WTC11 (cell line): ENCODE results near the gene FGF8. TPM values are rescaled to one million over a fixed set of nuclear protein-coding genes. Genes with fewer than 3 reads are reported as not detected.

Experiments used
- ATAC-seq: fragments of 200-7000 bp; cut with Tn5 transposase; 2 replicates; pipeline ENCODE4 v1.10.0; 2021; ENCODE audit warnings: mild to moderate bottlenecking, moderate library complexity
- CTCF ChIA-PET: fragments of 300-600 bp; sonication (Branson Sonifier 250); formaldehyde crosslinking; loops from one replicate; lab custom pipeline; 2021; ENCODE audit warnings: antibody characterized with exemption; lab: Charles Lee
- POLR2A ChIA-PET: fragments of 350-600 bp; sonication (Branson Sonifier 250); formaldehyde crosslinking; loops from one replicate; lab custom pipeline; 2021; ENCODE audit warnings: antibody characterized with exemption; lab: Charles Lee
- DNase-seq: peaks from one replicate; pipeline ENCODE4 v3.0.0; 2021; ENCODE audit warnings: low spot score
- H3K27ac Mint-ChIP-seq: 2 replicates; pipeline ENCODE4 v1.8.0; 2021; ENCODE audit warnings: mixed read lengths
- H3K27me3 Mint-ChIP-seq: 2 replicates; pipeline ENCODE4 v1.8.0; 2021; ENCODE audit warnings: low read depth, mild to moderate bottlenecking, moderate library complexity, mixed read lengths
- H3K36me3 Mint-ChIP-seq: 2 replicates; pipeline ENCODE4 v1.8.0; 2021; ENCODE audit warnings: mixed read lengths
- H3K4me1 Mint-ChIP-seq: 2 replicates; pipeline ENCODE4 v1.8.0; 2022; ENCODE audit warnings: mixed read lengths
- H3K4me3 Mint-ChIP-seq: 2 replicates; pipeline ENCODE4 v1.8.0; 2021; ENCODE audit warnings: mild to moderate bottlenecking, moderate library complexity, mixed read lengths
- H3K9me3 Mint-ChIP-seq: 2 replicates; pipeline ENCODE4 v1.8.0; 2021; ENCODE audit warnings: mixed read lengths
- CREM ChIP-seq: sonication (generic); formaldehyde crosslinking; IDR thresholded peaks from 2 replicates; pipeline ENCODE4 v1.8.1; 2022; ENCODE audit warnings: mild to moderate bottlenecking, missing genetic modification reagents, moderate library complexity
- GRHL2 ChIP-seq: fragments of 250-450 bp; sonication (Bioruptor Pico); IDR thresholded peaks from 2 replicates; pipeline ENCODE4 v1.8.0; 2022; ENCODE audit warnings: mild to moderate bottlenecking, moderate library complexity; ENCODE audit not compliant: insufficient replicate concordance, severe bottlenecking
- IRF2 ChIP-seq: sonication (generic); formaldehyde crosslinking; IDR thresholded peaks from 2 replicates; pipeline ENCODE4 v1.8.0; 2022; ENCODE audit warnings: low read depth, missing genetic modification reagents, borderline replicate concordance
- JUN ChIP-seq: sonication (generic); formaldehyde crosslinking; IDR thresholded peaks from 2 replicates; pipeline ENCODE4 v1.8.0; 2023; ENCODE audit warnings: mild to moderate bottlenecking, missing genetic modification reagents
- MXD4 ChIP-seq: fragments of 250-450 bp; sonication (Bioruptor Pico); IDR thresholded peaks from 2 replicates; pipeline ENCODE4 v1.8.0; 2021; ENCODE audit warnings: mild to moderate bottlenecking, moderate library complexity, borderline replicate concordance
- NFATC4 ChIP-seq: fragments of 250-450 bp; sonication (Bioruptor Pico); IDR thresholded peaks from 2 replicates; pipeline ENCODE4 v1.9.0; 2021; ENCODE audit warnings: mild to moderate bottlenecking
- PRRX2 ChIP-seq: fragments of 250-450 bp; sonication (Bioruptor Pico); IDR thresholded peaks from 2 replicates; pipeline ENCODE4 v1.8.0; 2021; ENCODE audit warnings: mild to moderate bottlenecking
- SOX15 ChIP-seq: fragments of 250-450 bp; sonication (Bioruptor Pico); IDR thresholded peaks from 2 replicates; pipeline ENCODE4 v1.9.0; 2021; ENCODE audit warnings: mild to moderate bottlenecking
- SP1 ChIP-seq: sonication (generic); formaldehyde crosslinking; conservative IDR thresholded peaks from 2 replicates; pipeline ENCODE4 v1.8.1; 2022; ENCODE audit warnings: missing genetic modification reagents
- TEAD1 ChIP-seq: sonication (generic); formaldehyde crosslinking; IDR thresholded peaks from 2 replicates; pipeline ENCODE4 v1.8.0; 2022; ENCODE audit warnings: mild to moderate bottlenecking, missing genetic modification reagents
- USF2 ChIP-seq: sonication (generic); formaldehyde crosslinking; IDR thresholded peaks from 2 replicates; pipeline ENCODE4 v1.8.1; 2023; ENCODE audit warnings: mild to moderate bottlenecking, missing genetic modification reagents, moderate library complexity
- ZNF121 ChIP-seq: sonication (generic); formaldehyde crosslinking; IDR thresholded peaks from 2 replicates; pipeline ENCODE4 v1.8.0; 2023; ENCODE audit warnings: missing genetic modification reagents
- total RNA-seq: library from RNA; stranded (reverse); gene quantifications from 3 replicates; pipeline ENCODE4 v1.2.3, GENCODE V29; 2021
- TF ChIP-seq, protein P1 (sequence below): sonication (generic); formaldehyde crosslinking; IDR thresholded peaks from 2 replicates; pipeline ENCODE4 v1.8.1; 2022; ENCODE audit warnings: low read depth, missing genetic modification reagents, borderline replicate concordance
- TF ChIP-seq, protein P2 (sequence below): fragments of 250-450 bp; sonication (Bioruptor Pico); IDR thresholded peaks from 2 replicates; pipeline ENCODE4 v1.9.0; 2021; ENCODE audit warnings: mild to moderate bottlenecking
- TF ChIP-seq, protein P3 (sequence below): sonication (generic); formaldehyde crosslinking; IDR thresholded peaks from 2 replicates; pipeline ENCODE4 v1.8.0; 2022; ENCODE audit warnings: mild to moderate bottlenecking, missing genetic modification reagents

The FGF8 gene
- total RNA-seq, 1 experiment from 2014 or later, result 28.9 TPM

DNA sequence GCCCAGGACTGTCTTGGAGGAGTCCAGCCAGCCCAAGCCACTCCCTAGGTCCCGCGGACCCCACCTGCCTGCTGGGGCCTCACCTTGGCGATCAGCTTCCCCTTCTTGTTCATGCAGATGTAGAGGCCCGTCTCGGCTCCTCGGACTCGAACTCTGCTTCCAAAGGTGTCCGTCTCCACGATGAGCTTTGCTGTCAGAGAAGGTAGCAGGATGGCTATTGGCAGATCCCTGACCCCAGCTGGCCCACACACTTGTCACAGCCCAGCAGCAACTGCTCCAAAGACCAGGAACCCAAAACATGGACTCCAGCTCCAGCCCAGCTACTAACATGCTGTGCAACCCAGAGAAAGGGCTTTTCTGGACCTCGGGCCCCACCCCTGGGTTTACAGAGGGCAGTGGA, 4.5 kb downstream of the FGF8 start:
- H3K9me3 Mint-ChIP-seq, result no peaks in the 10 kb centered on the region
- ATAC-seq, result no peak
- H3K27ac Mint-ChIP-seq, result no peak overlapping the region
- peaks cover 35% of the 10 kb centered on the region for H3K4me1 Mint-ChIP-seq
- no peak overlapping the region for H3K4me3 Mint-ChIP-seq
- peaks cover 42% of the 10 kb centered on the region for H3K27me3 Mint-ChIP-seq
- ChIA-PET CTCF (interaction anchor here (0.6 to 8.3 kb wide), 6 partner anchors 11 to 168 kb away, joined by 3 to 110 read pairs (median 4); partner anchors contain the start of gene NPM3), POLR2A (interaction anchor here (2.5 kb wide), 1 partner anchor 12 kb away, joined by 8 read pairs; no protein-coding TSS in a partner anchor)
- H3K36me3 Mint-ChIP-seq, result no peaks in the 10 kb centered on the region
- no peak for DNase-seq
- TF ChIP-seq, protein P1, sequence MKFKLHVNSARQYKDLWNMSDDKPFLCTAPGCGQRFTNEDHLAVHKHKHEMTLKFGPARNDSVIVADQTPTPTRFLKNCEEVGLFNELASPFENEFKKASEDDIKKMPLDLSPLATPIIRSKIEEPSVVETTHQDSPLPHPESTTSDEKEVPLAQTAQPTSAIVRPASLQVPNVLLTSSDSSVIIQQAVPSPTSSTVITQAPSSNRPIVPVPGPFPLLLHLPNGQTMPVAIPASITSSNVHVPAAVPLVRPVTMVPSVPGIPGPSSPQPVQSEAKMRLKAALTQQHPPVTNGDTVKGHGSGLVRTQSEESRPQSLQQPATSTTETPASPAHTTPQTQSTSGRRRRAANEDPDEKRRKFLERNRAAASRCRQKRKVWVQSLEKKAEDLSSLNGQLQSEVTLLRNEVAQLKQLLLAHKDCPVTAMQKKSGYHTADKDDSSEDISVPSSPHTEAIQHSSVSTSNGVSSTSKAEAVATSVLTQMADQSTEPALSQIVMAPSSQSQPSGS, result no peak
- TF ChIP-seq CREM (CRISPR knock-in tag), result no peak
- TF ChIP-seq SP1 (CRISPR knock-in tag), result no peak
- TF ChIP-seq, all 79 proteins: peak for 0

DNA sequence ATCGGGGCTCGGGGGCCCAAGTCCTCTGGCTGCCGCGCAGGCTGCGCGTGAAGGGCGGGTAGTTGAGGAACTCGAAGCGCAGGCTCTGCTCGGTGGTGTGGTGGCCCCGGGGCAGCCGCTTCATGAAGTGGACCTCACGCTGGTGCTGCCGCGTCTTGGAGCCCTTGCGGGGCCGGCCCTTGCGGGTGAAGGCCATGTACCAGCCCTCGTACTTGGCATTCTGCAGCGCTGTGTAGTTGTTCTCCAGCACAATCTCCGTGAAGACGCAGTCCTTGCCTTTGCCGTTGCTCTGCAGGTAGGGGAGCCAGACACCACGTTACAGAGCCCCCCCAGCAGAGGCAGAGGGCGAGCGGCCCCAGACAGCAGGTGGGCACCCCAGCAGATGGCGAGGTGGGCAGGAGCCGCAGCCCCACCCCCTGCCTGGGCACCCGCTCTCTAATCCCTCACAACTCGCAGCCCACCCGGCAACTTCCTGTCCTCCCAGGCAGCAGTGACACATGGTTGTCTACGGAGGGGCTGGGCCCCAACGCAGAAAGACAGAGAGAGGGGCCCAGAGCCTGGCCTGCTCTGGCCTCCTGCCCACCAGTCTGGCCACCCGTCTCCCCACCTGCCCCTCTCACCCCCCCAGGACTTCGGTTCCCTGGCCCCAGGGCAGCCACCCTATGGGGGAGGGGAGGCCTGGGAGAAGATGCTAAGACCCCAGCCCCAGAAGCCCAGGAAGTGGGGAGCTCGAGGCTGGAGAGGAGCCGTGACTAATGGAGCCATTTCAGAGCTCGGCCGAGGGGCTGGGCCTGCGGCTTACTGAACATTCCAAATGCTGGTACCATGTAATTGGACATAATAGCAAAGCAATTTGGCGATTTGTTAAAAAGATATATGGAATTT, 5.3 kb downstream of the FGF8 start:
- TF ChIP-seq GRHL2 (CRISPR knock-in tag), result no peak
- no peak for TF ChIP-seq MXD4 (CRISPR knock-in tag)
- TF ChIP-seq, protein P2, sequence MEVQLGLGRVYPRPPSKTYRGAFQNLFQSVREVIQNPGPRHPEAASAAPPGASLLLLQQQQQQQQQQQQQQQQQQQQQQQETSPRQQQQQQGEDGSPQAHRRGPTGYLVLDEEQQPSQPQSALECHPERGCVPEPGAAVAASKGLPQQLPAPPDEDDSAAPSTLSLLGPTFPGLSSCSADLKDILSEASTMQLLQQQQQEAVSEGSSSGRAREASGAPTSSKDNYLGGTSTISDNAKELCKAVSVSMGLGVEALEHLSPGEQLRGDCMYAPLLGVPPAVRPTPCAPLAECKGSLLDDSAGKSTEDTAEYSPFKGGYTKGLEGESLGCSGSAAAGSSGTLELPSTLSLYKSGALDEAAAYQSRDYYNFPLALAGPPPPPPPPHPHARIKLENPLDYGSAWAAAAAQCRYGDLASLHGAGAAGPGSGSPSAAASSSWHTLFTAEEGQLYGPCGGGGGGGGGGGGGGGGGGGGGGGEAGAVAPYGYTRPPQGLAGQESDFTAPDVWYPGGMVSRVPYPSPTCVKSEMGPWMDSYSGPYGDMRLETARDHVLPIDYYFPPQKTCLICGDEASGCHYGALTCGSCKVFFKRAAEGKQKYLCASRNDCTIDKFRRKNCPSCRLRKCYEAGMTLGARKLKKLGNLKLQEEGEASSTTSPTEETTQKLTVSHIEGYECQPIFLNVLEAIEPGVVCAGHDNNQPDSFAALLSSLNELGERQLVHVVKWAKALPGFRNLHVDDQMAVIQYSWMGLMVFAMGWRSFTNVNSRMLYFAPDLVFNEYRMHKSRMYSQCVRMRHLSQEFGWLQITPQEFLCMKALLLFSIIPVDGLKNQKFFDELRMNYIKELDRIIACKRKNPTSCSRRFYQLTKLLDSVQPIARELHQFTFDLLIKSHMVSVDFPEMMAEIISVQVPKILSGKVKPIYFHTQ, result no peak
- no peak for TF ChIP-seq ZNF121 (CRISPR knock-in tag)
- TF ChIP-seq, all 79 proteins: peak for 0
- Mint-ChIP-seq H3K4me1 (peaks cover 35% of the 10 kb centered on the region), H3K9me3 (no peaks in the 10 kb centered on the region), H3K27me3 (peaks cover 42% of the 10 kb centered on the region), H3K36me3 (no peaks in the 10 kb centered on the region), H3K4me3 (no peak overlapping the region), H3K27ac (no peak overlapping the region)
- ATAC-seq (no peak), DNase-seq (no peak)
- POLR2A ChIA-PET, result interaction anchor here (1.0 kb wide), 1 partner anchor 8 kb away, joined by 4 read pairs; no protein-coding TSS in a partner anchor
- CTCF ChIA-PET, result interaction anchor here (0.6 to 8.3 kb wide), 11 partner anchors 8 to 234 kb away, joined by 3 to 110 read pairs (median 6); partner anchors contain the start of gene NPM3

DNA sequence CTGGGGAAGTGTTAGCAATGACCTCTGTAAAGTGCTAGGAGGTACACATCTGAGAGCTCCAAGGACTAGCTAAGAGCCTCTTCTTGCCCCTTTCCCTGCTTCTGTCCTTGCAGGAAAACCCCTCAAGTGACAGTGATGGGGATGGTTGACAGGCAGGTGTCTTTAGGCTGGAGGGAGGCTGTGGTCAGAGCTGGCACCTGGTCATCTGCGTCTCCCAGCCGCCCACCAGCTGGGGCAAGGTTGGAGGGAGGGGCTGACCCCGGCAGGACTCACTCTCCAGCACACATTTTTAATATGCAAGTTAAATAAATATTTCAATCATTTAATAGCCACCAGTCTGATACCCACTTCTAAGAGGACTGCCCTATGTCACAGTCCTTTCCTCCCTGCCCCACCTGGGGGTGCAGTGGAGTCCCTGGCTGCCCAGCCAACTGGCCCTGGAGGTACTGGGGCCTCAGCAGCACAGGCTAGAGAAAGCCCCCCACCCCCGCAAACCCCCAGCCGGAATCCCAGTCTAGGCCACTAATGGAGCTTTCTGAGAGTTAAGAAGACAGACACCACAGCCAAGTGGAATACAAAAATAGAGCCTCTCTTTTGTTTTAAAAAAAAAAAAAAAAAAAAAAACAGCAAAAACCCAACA, 6.3 kb downstream of the FGF8 start:
- Mint-ChIP-seq H3K36me3 (no peaks in the 10 kb centered on the region), H3K27ac (peak overlapping the region; percentile 43; the same call in 1 of the 2 replicates), H3K4me3 (no peak overlapping the region), H3K27me3 (peaks cover 33% of the 10 kb centered on the region), H3K4me1 (peaks cover 33% of the 10 kb centered on the region), H3K9me3 (no peaks in the 10 kb centered on the region)
- POLR2A ChIA-PET, result interaction anchor here (1.0 kb wide), 1 partner anchor 9 kb away, joined by 4 read pairs; no protein-coding TSS in a partner anchor
- CTCF ChIA-PET, result interaction anchor here (0.6 to 8.3 kb wide), 10 partner anchors 9 to 1455 kb away, joined by 3 to 69 read pairs (median 6); partner anchors contain the start of gene NPM3
- DNase-seq, result no peak
- peak; percentile 16; the same call in 1 of the 2 replicates for ATAC-seq
- TF ChIP-seq, protein P3, sequence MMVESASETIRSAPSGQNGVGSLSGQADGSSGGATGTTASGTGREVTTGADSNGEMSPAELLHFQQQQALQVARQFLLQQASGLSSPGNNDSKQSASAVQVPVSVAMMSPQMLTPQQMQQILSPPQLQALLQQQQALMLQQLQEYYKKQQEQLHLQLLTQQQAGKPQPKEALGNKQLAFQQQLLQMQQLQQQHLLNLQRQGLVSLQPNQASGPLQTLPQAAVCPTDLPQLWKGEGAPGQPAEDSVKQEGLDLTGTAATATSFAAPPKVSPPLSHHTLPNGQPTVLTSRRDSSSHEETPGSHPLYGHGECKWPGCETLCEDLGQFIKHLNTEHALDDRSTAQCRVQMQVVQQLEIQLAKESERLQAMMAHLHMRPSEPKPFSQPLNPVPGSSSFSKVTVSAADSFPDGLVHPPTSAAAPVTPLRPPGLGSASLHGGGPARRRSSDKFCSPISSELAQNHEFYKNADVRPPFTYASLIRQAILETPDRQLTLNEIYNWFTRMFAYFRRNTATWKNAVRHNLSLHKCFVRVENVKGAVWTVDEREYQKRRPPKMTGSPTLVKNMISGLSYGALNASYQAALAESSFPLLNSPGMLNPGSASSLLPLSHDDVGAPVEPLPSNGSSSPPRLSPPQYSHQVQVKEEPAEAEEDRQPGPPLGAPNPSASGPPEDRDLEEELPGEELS (CRISPR knock-in tag), result no peak
- TF ChIP-seq JUN, result no peak
- TF ChIP-seq PRRX2 (CRISPR knock-in tag), result no peak
- TF ChIP-seq TEAD1 (CRISPR knock-in tag), result no peak
- no peak for TF ChIP-seq USF2
- no peak for TF ChIP-seq SP1 (CRISPR knock-in tag)
- no peak for TF ChIP-seq IRF2 (CRISPR knock-in tag)
- TF ChIP-seq SOX15 (CRISPR knock-in tag), result no peak
- no peak for TF ChIP-seq NFATC4 (CRISPR knock-in tag)
